Stimulated activated CD8-positive, alpha-beta memory T cell treated with anti-CD3 and anti-CD28 coated beads, Interleukin-15, amount 100 ng/mL, for 24 hours (primary cell): Measurements from ENCODE around the gene ZNF620.
"Not testable (repeated sequence)": the region's sequence is repeated elsewhere in the genome, so short reads cannot be mapped to it uniquely, and the experiment has no call there.

Experiments used
- DNase-seq: peaks from one replicate; pipeline ENCODE4 v3.0.0-alpha.2; 2020; ENCODE audit warnings: low read depth

The ZNF620 gene

GRCh38 chr3:40505599-40506462 is at the start of gene ZNF620:
Gene ZNF620, plus strand, starts transcription at chr3:40506039. Its CDS starts 314 bp downstream, at chr3:40506353.
- DNase-seq: peak; percentile 33

GRCh38 chr3:40456279-40456939 is 49.4 kb upstream of the ZNF620 start:
- no peak for DNase-seq

- peak; percentile 84 for DNase-seq
These were observed 48.7 kb upstream of the ZNF620 start, which contains the start of gene RPL14 for GRCh38 chr3:40456940-40457823. Gene RPL14, plus strand, starts transcription at chr3:40457339. Its CDS starts 133 bp downstream, at chr3:40457472.

- DNase-seq: no peak
These were observed 47.4 kb upstream of the ZNF620 start for GRCh38 chr3:40458473-40458872.

- not testable (repeated sequence) for DNase-seq
These were observed 45.4 kb upstream of the ZNF620 start for GRCh38 chr3:40460481-40460880.

- no peak for DNase-seq
These were observed 44.7 kb upstream of the ZNF620 start for GRCh38 chr3:40461161-40461560.

- not testable (repeated sequence) for DNase-seq
These were observed 43.0 kb upstream of the ZNF620 start for GRCh38 chr3:40462838-40463237.

GRCh38 chr3:40463579-40463978 is 42.3 kb upstream of the ZNF620 start:
- no peak for DNase-seq

GRCh38 chr3:40464339-40465110 is 41.3 kb upstream of the ZNF620 start:
- no peak for DNase-seq

GRCh38 chr3:40465111-40465407 is 40.8 kb upstream of the ZNF620 start:
- DNase-seq: no peak

GRCh38 chr3:40465456-40465855 is 40.4 kb upstream of the ZNF620 start:
- no peak for DNase-seq

GRCh38 chr3:40468018-40468417 is 37.8 kb upstream of the ZNF620 start:
- DNase-seq: no peak

GRCh38 chr3:40470701-40471100 is 35.1 kb upstream of the ZNF620 start:
- DNase-seq: no peak

GRCh38 chr3:40476478-40477470 is 29.1 kb upstream of the ZNF620 start, which contains the start of gene ZNF619:
Gene ZNF619, plus strand, starts transcription at chr3:40477122. Its CDS starts 858 bp downstream, at chr3:40477980.
- DNase-seq: peak; percentile 20

- no peak for DNase-seq
These were observed 28.2 kb upstream of the ZNF620 start for GRCh38 chr3:40477666-40478065.

GRCh38 chr3:40487172-40487571 is 18.7 kb upstream of the ZNF620 start:
- no peak for DNase-seq

GRCh38 chr3:40490916-40491315 is 14.9 kb upstream of the ZNF620 start:
- DNase-seq: no peak

- DNase-seq: no peak
These were observed 11.1 kb upstream of the ZNF620 start for GRCh38 chr3:40494698-40495097.

- no peak for DNase-seq
These were observed 8.6 kb upstream of the ZNF620 start for GRCh38 chr3:40497288-40497687.

- DNase-seq: no peak
These were observed 5.9 kb upstream of the ZNF620 start for GRCh38 chr3:40499952-40500351.
